Adrenal gland (tissue), 12 donors: ENCODE results near the gene MAPKBP1. TPM values are rescaled to one million over a fixed set of nuclear protein-coding genes. Genes with fewer than 3 reads are reported as not detected.

Experiments used
- DNase-seq, 7 donors: peaks; one replicate each; pipeline ENCODE4 v3.0.0-alpha.2; 2019 to 2020
- H3K27ac ChIP-seq, 5 donors: fragments of 200-600 bp; sonication (generic) in 4 of 5; 1 replicate in 3 of 5; 2 replicates in 2 of 5; pipeline versions ENCODE4 v1.5.1 to v1.8.0; 2016 to 2020; ENCODE audit warnings: mild to moderate bottlenecking in 1 of 5
- H3K27me3 ChIP-seq: fragments of 200-600 bp; 2 replicates; pipeline ENCODE4 v1.8.0; 2021
- H3K36me3 ChIP-seq, 2 donors: fragments of 200-600 bp; replicated peaks in 1 of 2; 1 replicate in 1 of 2; 2 replicates in 1 of 2; pipeline versions ENCODE4 v1.5.1 to v1.8.0; 2018 to 2022
- H3K4me1 ChIP-seq, 2 donors: fragments of 200-600 bp; replicated peaks in 1 of 2; 1 replicate in 1 of 2; 2 replicates in 1 of 2; pipeline versions ENCODE4 v1.5.1 to v1.8.0; 2018 to 2021
- H3K4me3 ChIP-seq, 4 donors: fragments of 200-600 bp; sonication (generic) in 3 of 4; one replicate each; pipeline ENCODE4 v1.5.1; 2016 to 2018
- H3K9me3 ChIP-seq, 3 donors: fragments of 200-600 bp; sonication (generic) in 1 of 3; replicated peaks in 1 of 3; 1 replicate in 2 of 3; 2 replicates in 1 of 3; pipeline versions ENCODE4 v1.5.1 to v1.8.0; 2016 to 2021
- POLR2A ChIP-seq, 2 donors: fragments of 450-650 bp; IDR thresholded peaks; one replicate each; pipeline ENCODE4 v1.6.1; 2017; ENCODE audit warnings: antibody characterized with exemption in 2 of 2, mild to moderate bottlenecking in 2 of 2, moderate library complexity in 1 of 2
- WGBS, 4 donors: extraction: QIAGEN DNeasy Blood & Tissue Kit in 2 of 4; methylation state at CpG; one replicate each; pipeline versions ENCODE4 v1.1.5 to v1.1.7; 2013 to 2017; 5-methylcytosine and 5-hydroxymethylcytosine counted together
- intact Hi-C, 2 donors: fragments of 100-400 bp; cut with DNase I; formaldehyde crosslinking; loops; one replicate each; pipeline versions ENCODE4 v1.14.1 to v1.15.0; 2022 to 2023
- polyA plus RNA-seq, 3 donors: library from polyadenylated mRNA; stranded (reverse); fragments of 200-250 nt in 2 of 3; fragments of 350-450 nt in 1 of 3; fragmentation: Illumina TruSeq in 1 of 3; extraction: RNeasy Lipid Tissue Mini Kit (QIAGEN cat#74804) in 1 of 3; gene quantifications; one replicate each; pipeline ENCODE4 v1.2.3, GENCODE V29; 2013 to 2014
- total RNA-seq, 9 donors: library from RNA; depleted of rRNA in 4 of 9; stranded (reverse); fragments of >200 nt in 4 of 9; fragments of 120-200 nt in 1 of 9; fragmentation: NEBNext Ultra II Directional in 1 of 9; extraction: Animal tissue kit (Norgen Biotek cat#: 25700) in 1 of 9; gene quantifications; one replicate each; pipeline versions ENCODE4 v1.1.0 to v1.2.4, GENCODE V29; 2013 to 2023
- TF ChIP-seq, protein P1 (sequence below), 6 experiments: fragments of 450-650 bp in 4 of 6; fragments of 200-600 bp in 2 of 6; sonication (generic) in 1 of 6; IDR thresholded peaks; 1 replicate in 5 of 6; 2 replicates in 1 of 6; pipeline versions ENCODE4 v1.5.1 to v1.8.0; 2016 to 2021; ENCODE audit warnings: antibody characterized with exemption in 6 of 6, mild to moderate bottlenecking in 2 of 6, moderate library complexity in 1 of 6
- donor health status: healthy with polysubstance abuse.
- donor health status: Bipolar disorder and iron deficiency.
- donor health status: DM: yes; HTN: yes; CAD: no.
- donor health status: DM: no; HTN: no; CAD: no.
- donor health status: DM: no; HTN: no; CAD: no.
- donor health status: DM: yes; HTN: yes; CAD: no.

The MAPKBP1 gene
- total and polyA plus RNA-seq, 12 donors: 10.1 to 60.7 (median 22.8) TPM

DNA sequence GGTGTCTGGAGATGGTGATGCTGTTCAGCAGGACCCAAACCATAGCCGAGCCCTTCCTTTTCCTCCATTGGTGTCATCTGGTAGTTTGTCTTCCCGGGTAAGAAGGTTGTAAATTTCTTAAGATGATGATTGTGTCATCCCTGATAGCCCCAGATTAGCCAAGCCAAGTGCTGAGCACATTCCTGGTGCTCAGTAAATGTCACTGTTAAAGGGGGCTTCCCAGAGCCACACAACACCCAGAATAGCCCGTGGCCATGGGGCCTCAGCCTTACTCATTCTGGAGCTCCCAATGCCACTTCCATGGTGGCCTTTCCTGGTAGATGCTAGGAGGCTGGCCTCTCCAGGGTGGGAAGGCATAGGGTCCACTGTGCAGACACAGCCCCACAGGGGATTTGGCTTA lies 59.8 kb downstream of the MAPKBP1 start:
- WGBS, 4 donors: 88 to 95% (median 93%) methylated on average over 2 to 3 of the region's 3 CpGs
- H3K36me3 ChIP-seq: no peaks in the 10 kb centered on the region
- H3K4me3 ChIP-seq: no peak overlapping the region
- intact Hi-C loops: loop anchor here in 1 of 2 donors (5.0 kb wide), 1 partner anchor 58 kb away; the partner anchor contains the start of gene SPTBN5
- H3K27me3 ChIP-seq: no peaks in the 10 kb centered on the region
- TF ChIP-seq, protein P1, sequence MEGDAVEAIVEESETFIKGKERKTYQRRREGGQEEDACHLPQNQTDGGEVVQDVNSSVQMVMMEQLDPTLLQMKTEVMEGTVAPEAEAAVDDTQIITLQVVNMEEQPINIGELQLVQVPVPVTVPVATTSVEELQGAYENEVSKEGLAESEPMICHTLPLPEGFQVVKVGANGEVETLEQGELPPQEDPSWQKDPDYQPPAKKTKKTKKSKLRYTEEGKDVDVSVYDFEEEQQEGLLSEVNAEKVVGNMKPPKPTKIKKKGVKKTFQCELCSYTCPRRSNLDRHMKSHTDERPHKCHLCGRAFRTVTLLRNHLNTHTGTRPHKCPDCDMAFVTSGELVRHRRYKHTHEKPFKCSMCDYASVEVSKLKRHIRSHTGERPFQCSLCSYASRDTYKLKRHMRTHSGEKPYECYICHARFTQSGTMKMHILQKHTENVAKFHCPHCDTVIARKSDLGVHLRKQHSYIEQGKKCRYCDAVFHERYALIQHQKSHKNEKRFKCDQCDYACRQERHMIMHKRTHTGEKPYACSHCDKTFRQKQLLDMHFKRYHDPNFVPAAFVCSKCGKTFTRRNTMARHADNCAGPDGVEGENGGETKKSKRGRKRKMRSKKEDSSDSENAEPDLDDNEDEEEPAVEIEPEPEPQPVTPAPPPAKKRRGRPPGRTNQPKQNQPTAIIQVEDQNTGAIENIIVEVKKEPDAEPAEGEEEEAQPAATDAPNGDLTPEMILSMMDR (IDR thresholded peaks at IDR 0.05): no peak
- TF ChIP-seq POLR2A (IDR thresholded peaks at IDR 0.05): no peak
- no peak overlapping the region for H3K27ac ChIP-seq
- no peak for DNase-seq
- peaks cover 0 to 2% of the 10 kb centered on the region in 2 donors for H3K4me1 ChIP-seq
- H3K9me3 ChIP-seq: no peaks in the 10 kb centered on the region

DNA sequence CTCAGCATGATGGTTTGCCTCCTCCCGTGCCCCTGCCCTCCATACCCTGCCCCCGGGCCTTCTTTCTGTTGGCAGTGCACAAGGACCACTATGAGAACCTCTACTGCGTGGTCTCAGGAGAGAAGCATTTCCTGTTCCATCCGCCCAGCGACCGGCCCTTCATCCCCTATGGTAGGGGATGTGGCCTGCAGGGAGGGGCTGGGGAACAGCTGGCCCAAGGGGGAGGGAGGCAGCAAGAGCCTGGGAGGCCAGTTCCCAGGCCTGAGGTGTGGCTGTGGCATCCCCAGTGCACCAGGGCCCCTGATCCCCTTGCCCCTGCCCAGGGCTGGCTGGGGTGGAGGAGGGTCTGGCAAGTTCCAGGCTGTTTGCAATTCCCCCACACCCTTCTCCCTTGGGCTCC lies 61.8 kb downstream of the MAPKBP1 start:
- TF ChIP-seq POLR2A (IDR thresholded peaks at IDR 0.05): no peak
- TF ChIP-seq, protein P1 (IDR thresholded peaks at IDR 0.05): no peak
- intact Hi-C loops: no loop called here
- H3K9me3 ChIP-seq: no peaks in the 10 kb centered on the region
- no peak overlapping the region for H3K4me3 ChIP-seq
- no peak for DNase-seq
- H3K4me1 ChIP-seq: no peaks in the 10 kb centered on the region
- WGBS, 4 donors: 71 to 86% (median 81%) methylated on average over 5 to 6 of the region's 6 CpGs
- no peak overlapping the region for H3K27ac ChIP-seq
- H3K36me3 ChIP-seq: no peaks in the 10 kb centered on the region
- no peaks in the 10 kb centered on the region for H3K27me3 ChIP-seq

- Histone ChIP-seq H3K9me3 (no peaks in the 10 kb centered on the region), H3K4me1 (no peaks in the 10 kb centered on the region), H3K27ac (no peak overlapping the region), H3K4me3 (no peak overlapping the region), H3K36me3 (no peaks in the 10 kb centered on the region), H3K27me3 (no peaks in the 10 kb centered on the region)
- 90 to 100% (median 97%) methylated on average over 5 to 23 of the region's 23 CpGs for WGBS, 4 donors
- no peak for DNase-seq
- TF ChIP-seq, protein P1 (IDR thresholded peaks at IDR 0.05): no peak
- no peak for TF ChIP-seq POLR2A (IDR thresholded peaks at IDR 0.05)
- intact Hi-C loops: no loop called here
Measured at GRCh38 chr15:41836713-41837454, 62.6 kb downstream of the MAPKBP1 start.

- intact Hi-C loops: no loop called here
Measured at GRCh38 chr15:41838400-41838897, 64.2 kb downstream of the MAPKBP1 start, which contains the start of gene PLA2G4B. Gene PLA2G4B (plus strand): TSS chr15:41838847. CDS start chr15:41838914, 67 bp downstream.

More at GRCh38 chr15:41838400-41838897, 64.2 kb downstream of the MAPKBP1 start, which contains the start of gene PLA2G4B:
- Histone ChIP-seq H3K27me3 (no peaks in the 10 kb centered on the region), H3K4me3 (no peak within 1 kb of the TSS), H3K4me1 (no peaks in the 10 kb centered on the region), H3K9me3 (no peaks in the 10 kb centered on the region), H3K27ac (no peak within 1 kb of the TSS), H3K36me3 (peaks cover 0 to 1% of the 10 kb centered on the region in 2 donors)
- WGBS, 4 donors: 89 to 98% (median 90%) methylated on average over 2 to 6 of the region's 6 CpGs
- no peak for TF ChIP-seq POLR2A (IDR thresholded peaks at IDR 0.05)
- TF ChIP-seq, protein P1 (IDR thresholded peaks at IDR 0.05): no peak
- no peak for DNase-seq
